A673 (cell line): Measurements from ENCODE around the gene GAD2. TPM values are rescaled to one million over a fixed set of nuclear protein-coding genes. Genes with fewer than 3 reads are reported as not detected.
"Not testable (repeated sequence)": the region's sequence is repeated elsewhere in the genome, so short reads cannot be mapped to it uniquely, and the experiment has no call there.

Experiments used
- BruUV-seq: library from RNA; stranded (reverse); fragments of 400-500 nt; replicated peaks from 2 replicates; lab custom pipeline; 2021; lab: Mats Ljungman, UMichigan
- CTCF ChIA-PET: fragments of 300-600 bp; sonication (Branson Sonifier 250); formaldehyde crosslinking; loops from one replicate; lab custom pipeline; 2022; ENCODE audit warnings: antibody characterized with exemption; lab: Charles Lee
- POLR2A ChIA-PET: fragments of 300-600 bp; sonication (Branson Sonifier 250); formaldehyde crosslinking; loops from one replicate; lab custom pipeline; 2022; ENCODE audit warnings: antibody characterized with exemption; ENCODE audit not compliant: low non-redundant PET; lab: Charles Lee
- DNase-seq: peaks from one replicate; pipeline ENCODE4 v3.0.0-alpha.2; 2015; ENCODE audit warnings: low spot score
- H3K27ac ChIP-seq: fragments of 200-600 bp; sonication (generic); 2 replicates; pipeline ENCODE4 v1.5.1; 2016; ENCODE audit warnings: mixed run types, low read depth, mild to moderate bottlenecking, mixed read lengths, antibody characterized with exemption, low read length; ENCODE audit not compliant: poor library complexity, severe bottlenecking
- H3K27me3 ChIP-seq: fragments of 200-600 bp; sonication (generic); replicated peaks from 2 replicates; pipeline ENCODE4 v1.6.1; 2017; ENCODE audit warnings: mixed run types, low read depth, mild to moderate bottlenecking, mixed read lengths, antibody characterized with exemption, low read length; ENCODE audit not compliant: insufficient read depth, poor library complexity
- H3K36me3 ChIP-seq: fragments of 200-600 bp; sonication (generic); 2 replicates; pipeline ENCODE4 v1.6.1; 2016; ENCODE audit warnings: mixed run types, mild to moderate bottlenecking, mixed read lengths, antibody characterized with exemption, low read length; ENCODE audit not compliant: insufficient read depth, poor library complexity, severe bottlenecking
- H3K4me1 ChIP-seq: fragments of 200-600 bp; sonication (generic); 2 replicates; pipeline ENCODE4 v1.6.1; 2017; ENCODE audit warnings: mixed run types, mild to moderate bottlenecking, mixed read lengths, antibody characterized with exemption, low read length; ENCODE audit not compliant: insufficient read depth, poor library complexity, severe bottlenecking
- H3K4me3 ChIP-seq: fragments of 200-600 bp; sonication (generic); 2 replicates; pipeline ENCODE4 v1.5.1; 2016; ENCODE audit warnings: low read depth, mixed run types, mild to moderate bottlenecking, mixed read lengths, low read length; ENCODE audit not compliant: poor library complexity, severe bottlenecking
- H3K9me3 ChIP-seq: fragments of 200-600 bp; sonication (generic); 2 replicates; pipeline ENCODE4 v1.6.1; 2016; ENCODE audit warnings: mixed run types, low read depth, mild to moderate bottlenecking, mixed read lengths, antibody characterized with exemption, low read length; ENCODE audit not compliant: poor library complexity, severe bottlenecking
- CTCF ChIP-seq: fragments of 300-800, 200-600 bp; sonication (generic); conservative IDR thresholded peaks from 2 replicates; pipeline ENCODE4 v1.5.1; 2017; ENCODE audit warnings: low read depth, mild to moderate bottlenecking, antibody characterized with exemption, low read length, moderate library complexity, mixed read lengths
- EZH2 ChIP-seq: fragments of 200-600 bp; sonication (generic); IDR thresholded peaks from 2 replicates; pipeline ENCODE4 v1.6.1; 2017; ENCODE audit warnings: borderline replicate concordance, low read depth, mild to moderate bottlenecking, mixed read lengths, antibody characterized with exemption, low read length; ENCODE audit not compliant: poor library complexity, severe bottlenecking
- intact Hi-C: fragments of 100-400 bp; cut with micrococcal nuclease; formaldehyde crosslinking; loops from one replicate; pipeline ENCODE4 v1.10.0; 2022; ENCODE audit not compliant: unreplicated experiment
- total RNA-seq: library from RNA; stranded (reverse); gene quantifications from 2 replicates; pipeline ENCODE4 v1.2.3, GENCODE V29; 2021

The GAD2 gene
- total RNA-seq, 1 experiment from 2014 or later = 0.28 TPM

GRCh38 chr10:26335574-26336093, 119.1 kb downstream of the GAD2 start:
- TF ChIP-seq CTCF (no peak), EZH2 (no peak)
- Histone ChIP-seq H3K4me1 (no peaks in the 10 kb centered on the region), H3K36me3 (no peaks in the 10 kb centered on the region), H3K4me3 (no peak overlapping the region), H3K27me3 (no peaks in the 10 kb centered on the region), H3K9me3 (no peaks in the 10 kb centered on the region), H3K27ac (no peak overlapping the region)
- no peak for DNase-seq
- no TSS peak for BruUV-seq
- ChIA-PET POLR2A (no interaction called here), CTCF (interaction anchor here (0.8 to 1.1 kb wide), 2 partner anchors 220 to 222 kb away, joined by 3 read pairs; no protein-coding TSS in a partner anchor)
- intact Hi-C loops = loop anchor here (1.0 to 5.0 kb wide), 4 partner anchors 222 to 1025 kb away; no protein-coding TSS in a partner anchor

- TF ChIP-seq EZH2 (no peak), CTCF (no peak)
- POLR2A ChIA-PET = no interaction called here
Observed at GRCh38 chr10:26336979-26337378, 120.4 kb downstream of the GAD2 start.

GRCh38 chr10:26341701-26342100, 125.1 kb downstream of the GAD2 start:
- H3K4me1 ChIP-seq = no peaks in the 10 kb centered on the region
- ChIA-PET POLR2A (no interaction called here), CTCF (no interaction called here)
- no TSS peak for BruUV-seq
- no peaks in the 10 kb centered on the region for H3K36me3 ChIP-seq
- intact Hi-C loops = no loop called here
- no peak overlapping the region for H3K27ac ChIP-seq
- TF ChIP-seq CTCF (no peak), EZH2 (no peak)
- H3K9me3 ChIP-seq = no peaks in the 10 kb centered on the region
- no peak overlapping the region for H3K4me3 ChIP-seq
- DNase-seq = no peak
- H3K27me3 ChIP-seq = peaks cover 14% of the 10 kb centered on the region

More at GRCh38 chr10:26336979-26337378, 120.4 kb downstream of the GAD2 start:
- Histone ChIP-seq H3K9me3 (no peaks in the 10 kb centered on the region), H3K4me1 (no peaks in the 10 kb centered on the region), H3K27ac (no peak overlapping the region), H3K36me3 (no peaks in the 10 kb centered on the region), H3K27me3 (no peaks in the 10 kb centered on the region), H3K4me3 (no peak overlapping the region)
- intact Hi-C loops = loop anchor here (5.0 kb wide), 1 partner anchor 385 kb away; no protein-coding TSS in a partner anchor
- BruUV-seq = no TSS peak
- no peak for DNase-seq
- CTCF ChIA-PET = no interaction called here

DNA sequence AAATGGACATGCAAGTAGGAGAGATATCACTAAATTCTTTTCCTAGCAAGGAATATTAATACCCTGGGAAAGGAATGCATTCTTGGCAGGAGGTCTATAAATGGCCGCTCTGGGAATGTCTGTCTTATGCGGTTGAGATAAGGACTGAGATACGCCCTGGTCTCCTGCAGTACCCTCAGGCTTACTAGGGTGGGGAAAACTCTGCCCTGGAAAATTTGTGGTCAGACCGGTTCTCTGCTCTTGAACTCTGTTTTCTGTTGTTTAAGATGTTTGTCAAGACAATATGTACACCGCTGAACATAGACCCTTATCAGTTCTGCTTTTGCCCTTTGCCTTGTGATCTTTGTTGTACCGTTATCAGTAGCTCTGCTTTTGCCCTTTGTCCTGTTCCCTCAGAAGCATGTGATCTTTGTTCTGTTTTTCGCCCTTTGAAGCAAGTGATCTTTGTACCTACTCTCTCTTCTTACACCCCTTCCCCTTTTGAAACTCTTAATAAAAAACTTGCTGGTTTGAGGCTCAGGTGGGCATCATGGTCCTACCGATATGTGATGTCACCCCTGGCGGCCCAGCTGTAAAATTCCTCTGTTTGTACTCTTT, 132.3 kb downstream of the GAD2 start:
- H3K9me3 ChIP-seq, DNase-seq, intact Hi-C loops, H3K36me3 ChIP-seq, H3K4me1 ChIP-seq, POLR2A ChIA-PET, CTCF ChIA-PET, BruUV-seq, H3K27ac ChIP-seq, H3K4me3 ChIP-seq: not testable (repeated sequence)
- peaks cover 27% of the 10 kb centered on the region for H3K27me3 ChIP-seq
